SK-N-SH treated with all-trans-retinoic acid at 6 μM for 48 hours (cell line): ENCODE measurements around the gene MRGPRG.

Experiments used
- ESRRG ChIP-seq: fragments of 250-450 bp; sonication (Bioruptor Pico); IDR thresholded peaks from 2 replicates; pipeline ENCODE4 v1.6.1; 2021; ENCODE audit warnings: mild to moderate bottlenecking
- OSR1 ChIP-seq: fragments of 250-450 bp; sonication (Bioruptor Pico); IDR thresholded peaks from 2 replicates; pipeline ENCODE4 v1.8.0; 2022; ENCODE audit warnings: moderate library complexity, mild to moderate bottlenecking, inconsistent platforms
- SNAI2 ChIP-seq: fragments of 250-450 bp; sonication (Bioruptor Pico); IDR thresholded peaks from 2 replicates; pipeline ENCODE4 v1.5.0; 2020; ENCODE audit warnings: mild to moderate bottlenecking, moderate library complexity
- ZC3H10 ChIP-seq: fragments of 250-450 bp; sonication (Bioruptor Pico); IDR thresholded peaks from 2 replicates; pipeline ENCODE4 v1.5.1; 2021; ENCODE audit warnings: mild to moderate bottlenecking, moderate library complexity
- ZFP3 ChIP-seq: fragments of 250-450 bp; sonication (Bioruptor Pico); IDR thresholded peaks from 2 replicates; pipeline ENCODE4 v1.5.0; 2020; ENCODE audit warnings: mild to moderate bottlenecking, moderate library complexity
- ZFP30 ChIP-seq: fragments of 450-650 bp; formaldehyde crosslinking; IDR thresholded peaks from 2 replicates; pipeline ENCODE4 v1.5.0; 2022; ENCODE audit warnings: mild to moderate bottlenecking, moderate library complexity
- ZNF70 ChIP-seq: fragments of 450-650 bp; formaldehyde crosslinking; IDR thresholded peaks from 2 replicates; pipeline ENCODE4 v1.5.0; 2020; ENCODE audit warnings: mild to moderate bottlenecking, moderate library complexity
- TF ChIP-seq, protein P1 (sequence below): fragments of 250-450 bp; sonication (Bioruptor Pico); IDR thresholded peaks from 2 replicates; pipeline ENCODE4 v1.5.0; 2020; ENCODE audit warnings: mild to moderate bottlenecking, moderate library complexity
- TF ChIP-seq, protein P2 (sequence below): fragments of 250-450 bp; sonication (Bioruptor Pico); IDR thresholded peaks from 2 replicates; pipeline ENCODE4 v1.5.1; 2021; ENCODE audit warnings: mild to moderate bottlenecking, moderate library complexity

GRCh38 chr11:3175194-3175593, 43.4 kb downstream of the MRGPRG start:
- TF ChIP-seq SNAI2 (CRISPR knock-in tag) (no peak), ESRRG (no peak), ZNF70 (CRISPR knock-in tag) (no peak), ZFP3 (CRISPR knock-in tag) (no peak), OSR1 (no peak), ZFP30 (no peak), ZC3H10 (no peak)
- TF ChIP-seq, protein P1, sequence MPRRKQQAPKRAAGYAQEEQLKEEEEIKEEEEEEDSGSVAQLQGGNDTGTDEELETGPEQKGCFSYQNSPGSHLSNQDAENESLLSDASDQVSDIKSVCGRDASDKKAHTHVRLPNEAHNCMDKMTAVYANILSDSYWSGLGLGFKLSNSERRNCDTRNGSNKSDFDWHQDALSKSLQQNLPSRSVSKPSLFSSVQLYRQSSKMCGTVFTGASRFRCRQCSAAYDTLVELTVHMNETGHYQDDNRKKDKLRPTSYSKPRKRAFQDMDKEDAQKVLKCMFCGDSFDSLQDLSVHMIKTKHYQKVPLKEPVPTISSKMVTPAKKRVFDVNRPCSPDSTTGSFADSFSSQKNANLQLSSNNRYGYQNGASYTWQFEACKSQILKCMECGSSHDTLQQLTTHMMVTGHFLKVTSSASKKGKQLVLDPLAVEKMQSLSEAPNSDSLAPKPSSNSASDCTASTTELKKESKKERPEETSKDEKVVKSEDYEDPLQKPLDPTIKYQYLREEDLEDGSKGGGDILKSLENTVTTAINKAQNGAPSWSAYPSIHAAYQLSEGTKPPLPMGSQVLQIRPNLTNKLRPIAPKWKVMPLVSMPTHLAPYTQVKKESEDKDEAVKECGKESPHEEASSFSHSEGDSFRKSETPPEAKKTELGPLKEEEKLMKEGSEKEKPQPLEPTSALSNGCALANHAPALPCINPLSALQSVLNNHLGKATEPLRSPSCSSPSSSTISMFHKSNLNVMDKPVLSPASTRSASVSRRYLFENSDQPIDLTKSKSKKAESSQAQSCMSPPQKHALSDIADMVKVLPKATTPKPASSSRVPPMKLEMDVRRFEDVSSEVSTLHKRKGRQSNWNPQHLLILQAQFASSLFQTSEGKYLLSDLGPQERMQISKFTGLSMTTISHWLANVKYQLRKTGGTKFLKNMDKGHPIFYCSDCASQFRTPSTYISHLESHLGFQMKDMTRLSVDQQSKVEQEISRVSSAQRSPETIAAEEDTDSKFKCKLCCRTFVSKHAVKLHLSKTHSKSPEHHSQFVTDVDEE (CRISPR knock-in tag): no peak
- TF ChIP-seq, protein P2, sequence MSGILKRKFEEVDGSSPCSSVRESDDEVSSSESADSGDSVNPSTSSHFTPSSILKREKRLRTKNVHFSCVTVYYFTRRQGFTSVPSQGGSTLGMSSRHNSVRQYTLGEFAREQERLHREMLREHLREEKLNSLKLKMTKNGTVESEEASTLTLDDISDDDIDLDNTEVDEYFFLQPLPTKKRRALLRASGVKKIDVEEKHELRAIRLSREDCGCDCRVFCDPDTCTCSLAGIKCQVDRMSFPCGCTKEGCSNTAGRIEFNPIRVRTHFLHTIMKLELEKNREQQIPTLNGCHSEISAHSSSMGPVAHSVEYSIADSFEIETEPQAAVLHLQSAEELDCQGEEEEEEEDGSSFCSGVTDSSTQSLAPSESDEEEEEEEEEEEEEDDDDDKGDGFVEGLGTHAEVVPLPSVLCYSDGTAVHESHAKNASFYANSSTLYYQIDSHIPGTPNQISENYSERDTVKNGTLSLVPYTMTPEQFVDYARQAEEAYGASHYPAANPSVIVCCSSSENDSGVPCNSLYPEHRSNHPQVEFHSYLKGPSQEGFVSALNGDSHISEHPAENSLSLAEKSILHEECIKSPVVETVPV (CRISPR knock-in tag): no peak
